ENCODE data around the gene DNAH8. TPM values are rescaled to one million over a fixed set of nuclear protein-coding genes. Genes with fewer than 3 reads are reported as not detected.

The DNAH8 gene
- total and polyA plus RNA-seq, 7 donors = under 0.01 to 0.22 TPM; not detected in 5

DNA sequence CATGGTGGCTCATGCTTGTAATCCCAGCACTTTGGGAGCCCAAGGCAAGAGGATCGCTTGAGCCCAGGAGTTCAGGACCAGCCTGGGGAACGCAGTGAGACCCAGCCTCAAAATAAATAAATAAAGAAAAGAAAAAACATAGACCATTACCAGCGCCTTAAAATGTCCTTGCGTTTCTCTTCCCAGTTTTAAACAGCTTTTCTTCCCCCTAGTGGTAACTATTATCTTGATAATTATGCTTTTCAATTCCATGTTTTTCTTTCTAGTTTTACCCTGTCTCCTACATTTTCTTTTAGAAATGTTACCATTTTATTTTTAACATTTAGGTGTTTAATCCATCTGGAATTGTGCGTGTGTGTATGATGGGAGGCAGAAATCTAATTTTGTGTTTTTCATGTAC lies 24.4 kb downstream of the DNAH8 start:
- no peak overlapping the region for H3K27ac ChIP-seq
- no peak overlapping the region for H3K4me3 ChIP-seq
- no peaks in the 10 kb centered on the region for H3K9me3 ChIP-seq
- H3K36me3 ChIP-seq = no peaks in the 10 kb centered on the region
- TF ChIP-seq POLR2A (IDR thresholded peaks at IDR 0.05) = no peak
- TF ChIP-seq, protein P1, sequence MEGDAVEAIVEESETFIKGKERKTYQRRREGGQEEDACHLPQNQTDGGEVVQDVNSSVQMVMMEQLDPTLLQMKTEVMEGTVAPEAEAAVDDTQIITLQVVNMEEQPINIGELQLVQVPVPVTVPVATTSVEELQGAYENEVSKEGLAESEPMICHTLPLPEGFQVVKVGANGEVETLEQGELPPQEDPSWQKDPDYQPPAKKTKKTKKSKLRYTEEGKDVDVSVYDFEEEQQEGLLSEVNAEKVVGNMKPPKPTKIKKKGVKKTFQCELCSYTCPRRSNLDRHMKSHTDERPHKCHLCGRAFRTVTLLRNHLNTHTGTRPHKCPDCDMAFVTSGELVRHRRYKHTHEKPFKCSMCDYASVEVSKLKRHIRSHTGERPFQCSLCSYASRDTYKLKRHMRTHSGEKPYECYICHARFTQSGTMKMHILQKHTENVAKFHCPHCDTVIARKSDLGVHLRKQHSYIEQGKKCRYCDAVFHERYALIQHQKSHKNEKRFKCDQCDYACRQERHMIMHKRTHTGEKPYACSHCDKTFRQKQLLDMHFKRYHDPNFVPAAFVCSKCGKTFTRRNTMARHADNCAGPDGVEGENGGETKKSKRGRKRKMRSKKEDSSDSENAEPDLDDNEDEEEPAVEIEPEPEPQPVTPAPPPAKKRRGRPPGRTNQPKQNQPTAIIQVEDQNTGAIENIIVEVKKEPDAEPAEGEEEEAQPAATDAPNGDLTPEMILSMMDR (IDR thresholded peaks at IDR 0.05) = no peak
- TF ChIP-seq POLR2AphosphoS5 (IDR thresholded peaks at IDR 0.05) = no peak
- TF ChIP-seq EP300 (IDR thresholded peaks at IDR 0.05) = no peak
- intact Hi-C loops (cut with DNase I) = no loop called here
- 42 to 59% methylated on average over 5 of the region's 5 CpGs for WGBS, 2 donors
- H3K27me3 ChIP-seq = no peaks in the 10 kb centered on the region
- no peak for DNase-seq
- no peaks in the 10 kb centered on the region for H3K4me1 ChIP-seq

DNA sequence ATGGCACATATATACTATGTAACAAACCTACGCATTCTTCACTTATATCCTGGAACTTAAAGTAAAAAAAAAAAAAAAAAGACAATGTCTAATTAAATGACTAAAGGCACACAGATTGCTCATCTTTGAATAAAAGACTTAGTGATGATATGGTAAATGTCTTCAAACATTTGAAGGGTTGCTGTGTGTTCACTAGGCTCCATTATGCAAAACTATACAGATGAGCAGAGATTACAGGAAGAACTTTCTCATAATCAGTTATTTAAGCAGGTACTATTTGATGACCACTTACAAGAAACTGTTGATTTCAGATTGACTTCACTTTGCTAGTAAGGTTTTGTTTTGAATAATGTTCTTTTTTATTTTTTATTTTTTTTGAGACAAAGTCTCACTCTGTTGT lies 34.4 kb downstream of the DNAH8 start:
- no peak overlapping the region for H3K4me3 ChIP-seq
- no peaks in the 10 kb centered on the region for H3K9me3 ChIP-seq
- intact Hi-C loops (cut with DNase I) = no loop called here
- H3K27me3 ChIP-seq = no peaks in the 10 kb centered on the region
- H3K4me1 ChIP-seq = no peaks in the 10 kb centered on the region
- no peak for DNase-seq
- no peak overlapping the region for H3K27ac ChIP-seq
- 97 to 100% methylated on average over 1 of the region's 1 CpG for WGBS, 2 donors
- no peaks in the 10 kb centered on the region for H3K36me3 ChIP-seq
- TF ChIP-seq POLR2AphosphoS5 (IDR thresholded peaks at IDR 0.05) (no peak), POLR2A (IDR thresholded peaks at IDR 0.05) (no peak), EP300 (IDR thresholded peaks at IDR 0.05) (no peak)
- TF ChIP-seq, protein P1 (IDR thresholded peaks at IDR 0.05) = no peak

DNA sequence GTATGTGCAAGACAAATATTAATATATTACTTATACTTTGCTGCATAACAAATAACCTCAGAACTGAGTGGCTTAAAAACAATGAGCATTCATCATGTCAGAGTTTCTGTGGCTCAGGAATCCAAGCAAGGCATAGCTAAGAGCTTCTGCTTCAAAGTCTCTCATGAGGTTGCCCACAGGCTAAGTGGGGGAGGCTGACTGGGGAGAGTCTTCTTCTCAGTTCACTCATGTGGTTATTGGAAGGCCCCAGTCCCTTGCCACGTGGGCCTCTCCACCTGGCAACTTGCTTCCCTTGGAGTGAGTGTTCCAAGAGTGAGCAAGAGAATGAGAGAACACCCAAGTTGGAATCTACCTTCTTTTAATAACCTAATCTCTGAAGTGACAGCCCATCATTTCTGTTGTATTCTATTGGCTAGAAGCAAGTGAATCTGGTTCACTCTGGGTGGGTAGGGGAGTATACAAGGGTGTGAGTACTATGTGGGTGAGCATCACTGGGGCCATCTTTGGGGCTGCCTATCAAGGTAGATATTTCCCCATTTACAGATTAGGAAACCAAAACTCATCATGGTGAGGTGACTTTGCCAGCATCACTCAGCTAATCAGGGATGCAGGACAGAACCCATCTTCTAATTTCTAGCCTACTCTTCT lies 36.0 kb downstream of the DNAH8 start:
- DNase-seq = no peak
- H3K27ac ChIP-seq = no peak overlapping the region
- intact Hi-C loops (cut with DNase I) = no loop called here
- H3K4me1 ChIP-seq = no peaks in the 10 kb centered on the region
- no peaks in the 10 kb centered on the region for H3K9me3 ChIP-seq
- TF ChIP-seq POLR2A (IDR thresholded peaks at IDR 0.05) (no peak), EP300 (IDR thresholded peaks at IDR 0.05) (no peak), POLR2AphosphoS5 (IDR thresholded peaks at IDR 0.05) (no peak)
- TF ChIP-seq, protein P1 (IDR thresholded peaks at IDR 0.05) = no peak
- no peaks in the 10 kb centered on the region for H3K27me3 ChIP-seq
- H3K4me3 ChIP-seq = no peak overlapping the region
- no peaks in the 10 kb centered on the region for H3K36me3 ChIP-seq
- WGBS, 2 donors = 68 to 70% methylated on average over 1 of the region's 1 CpG

DNA sequence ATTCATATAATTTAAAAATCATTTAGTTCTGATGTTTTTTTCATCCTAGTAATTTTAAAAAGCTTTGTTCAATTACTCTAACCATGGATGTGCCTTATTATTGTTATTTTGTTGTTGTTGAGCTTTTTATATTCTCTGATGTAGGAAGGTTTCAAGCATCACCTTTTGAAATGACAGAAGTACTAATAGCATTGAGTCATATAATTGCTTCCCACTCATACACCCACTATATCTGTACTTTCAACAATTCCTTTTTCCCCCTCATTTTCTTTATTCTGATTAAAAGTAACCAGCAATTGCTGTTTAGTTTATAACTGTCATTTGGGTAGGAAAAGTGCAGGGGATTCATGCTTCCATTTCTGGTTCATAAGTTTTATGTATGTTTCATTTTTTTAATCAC lies 38.6 kb downstream of the DNAH8 start:
- Histone ChIP-seq H3K36me3 (no peaks in the 10 kb centered on the region), H3K9me3 (no peaks in the 10 kb centered on the region), H3K4me1 (no peaks in the 10 kb centered on the region), H3K4me3 (no peak overlapping the region), H3K27ac (no peak overlapping the region), H3K27me3 (no peaks in the 10 kb centered on the region)
- TF ChIP-seq EP300 (IDR thresholded peaks at IDR 0.05) (no peak), POLR2A (IDR thresholded peaks at IDR 0.05) (no peak), POLR2AphosphoS5 (IDR thresholded peaks at IDR 0.05) (no peak)
- TF ChIP-seq, protein P1 (IDR thresholded peaks at IDR 0.05) = no peak
- intact Hi-C loops (cut with DNase I) = no loop called here
- no peak for DNase-seq

DNA sequence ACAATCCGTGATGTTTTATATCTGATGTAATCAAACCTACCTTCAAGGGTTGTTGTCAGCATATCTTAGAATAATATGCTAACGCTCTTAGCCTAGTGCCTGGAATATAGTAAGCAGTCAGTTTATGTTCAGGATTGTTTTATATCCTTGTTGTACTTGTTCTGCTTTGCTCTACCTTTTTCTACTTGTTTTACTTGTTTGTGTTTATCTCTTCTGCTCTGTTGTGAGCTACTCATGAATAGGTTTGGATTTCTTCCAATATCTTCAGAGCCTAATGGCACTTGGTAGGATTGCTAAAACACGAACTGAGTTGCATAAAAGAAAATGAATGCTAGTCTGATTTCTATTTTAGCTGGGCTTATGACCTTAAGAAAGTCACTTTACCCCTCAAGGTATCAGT lies 40.1 kb downstream of the DNAH8 start:
- intact Hi-C loops (cut with DNase I) = no loop called here
- Histone ChIP-seq H3K36me3 (no peaks in the 10 kb centered on the region), H3K4me3 (no peak overlapping the region), H3K27me3 (no peaks in the 10 kb centered on the region), H3K9me3 (no peaks in the 10 kb centered on the region), H3K4me1 (no peaks in the 10 kb centered on the region), H3K27ac (no peak overlapping the region)
- TF ChIP-seq POLR2A (IDR thresholded peaks at IDR 0.05) = no peak
- TF ChIP-seq EP300 (IDR thresholded peaks at IDR 0.05) = no peak
- no peak for TF ChIP-seq POLR2AphosphoS5 (IDR thresholded peaks at IDR 0.05)
- no peak for DNase-seq
- WGBS, 2 donors = 20 to 69% methylated on average over 3 of the region's 3 CpGs

Measured in sigmoid colon (tissue), 7 donors.